ENCODE measurements around the gene SPRY2.

Gene SPRY2

GRCh38 chr13:80319004-80319403, 21.9 kb downstream of the SPRY2 start:
- Histone ChIP-seq H3K9ac (ENCODE audit: low read length in 5 of 5) (no peak overlapping the region), H3K27ac (ENCODE audit: low read depth, low read length) (no peak overlapping the region), H3K4me3 (ENCODE audit: low read depth in 1 of 5, low read length in 5 of 5) (no peak overlapping the region), H3K4me1 (ENCODE audit: control insufficient read depth in 5 of 5, insufficient read depth in 5 of 5, low read length in 5 of 5) (no peaks in the 10 kb centered on the region), H3K27me3 (ENCODE audit: control insufficient read depth in 5 of 5, insufficient read depth in 4 of 5, low read length in 5 of 5) (no peaks in the 10 kb centered on the region), H3K9me3 (ENCODE audit: control insufficient read depth in 5 of 5, low read length in 5 of 5) (peaks cover 0 to 7% (median 0%) of the 10 kb centered on the region in 5 donors), H3K36me3 (ENCODE audit: control insufficient read depth in 5 of 5, insufficient read depth in 5 of 5, low read length in 5 of 5) (no peaks in the 10 kb centered on the region)

DNA sequence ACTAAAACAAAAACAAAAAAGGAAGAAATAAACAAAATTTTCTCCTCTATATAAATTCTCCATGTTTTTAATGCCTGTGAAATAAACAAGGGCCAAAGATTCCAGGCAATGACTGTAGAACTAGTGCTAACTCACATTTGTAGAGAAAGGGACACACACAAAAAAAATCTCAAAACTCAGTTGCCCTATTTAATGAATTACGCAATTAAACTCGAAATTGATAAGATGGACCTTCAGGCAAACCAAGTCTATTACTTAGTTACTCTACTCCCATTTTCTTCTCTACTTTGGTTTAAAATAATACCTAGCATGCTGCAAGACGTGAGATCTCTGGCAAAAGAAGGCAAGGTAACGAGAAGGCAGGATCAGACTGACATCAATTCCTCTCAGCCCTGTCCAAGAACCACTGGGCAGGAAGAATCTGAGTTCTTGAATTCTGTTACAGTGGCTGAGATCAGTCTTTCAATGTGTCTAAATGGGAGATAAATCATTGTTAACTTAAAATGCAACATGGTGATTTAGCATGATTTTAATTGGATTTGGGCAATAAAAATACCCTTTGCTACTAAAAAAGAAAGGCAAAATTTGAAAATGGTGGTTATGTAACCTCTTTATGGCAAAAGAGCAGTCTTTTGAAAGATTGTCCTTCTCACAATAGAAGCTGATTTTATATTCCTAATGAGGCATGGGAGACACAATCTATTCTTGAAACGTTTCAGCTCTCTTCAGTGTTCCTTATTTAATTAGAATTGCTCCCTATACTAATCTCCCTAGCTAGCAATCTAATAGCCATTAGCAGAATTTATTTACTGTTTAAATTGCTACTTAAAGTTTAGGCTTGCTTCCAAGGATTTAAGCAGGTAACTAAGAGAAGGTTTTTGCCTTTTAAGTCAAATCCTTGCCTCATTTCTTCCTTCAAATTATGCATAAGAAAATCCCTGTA, 25.9 kb downstream of the SPRY2 start:
- Histone ChIP-seq H3K9me3 (ENCODE audit: control insufficient read depth in 5 of 5, low read length in 5 of 5) (peaks cover 0 to 7% (median 0%) of the 10 kb centered on the region in 5 donors), H3K36me3 (ENCODE audit: control insufficient read depth in 5 of 5, insufficient read depth in 5 of 5, low read length in 5 of 5) (no peaks in the 10 kb centered on the region), H3K9ac (ENCODE audit: low read length in 5 of 5) (no peak overlapping the region), H3K27ac (ENCODE audit: low read depth, low read length) (no peak overlapping the region), H3K27me3 (ENCODE audit: control insufficient read depth in 5 of 5, insufficient read depth in 4 of 5, low read length in 5 of 5) (no peaks in the 10 kb centered on the region), H3K4me1 (ENCODE audit: control insufficient read depth in 5 of 5, insufficient read depth in 5 of 5, low read length in 5 of 5) (no peaks in the 10 kb centered on the region), H3K4me3 (ENCODE audit: low read depth in 1 of 5, low read length in 5 of 5) (no peak overlapping the region)

GRCh38 chr13:80313668-80314256, 27.2 kb downstream of the SPRY2 start:
- no peaks in the 10 kb centered on the region for H3K36me3 ChIP-seq (ENCODE audit: control insufficient read depth in 5 of 5, insufficient read depth in 5 of 5, low read length in 5 of 5)
- no peaks in the 10 kb centered on the region for H3K4me1 ChIP-seq (ENCODE audit: control insufficient read depth in 5 of 5, insufficient read depth in 5 of 5, low read length in 5 of 5)
- H3K4me3 ChIP-seq (ENCODE audit: low read depth in 1 of 5, low read length in 5 of 5), result no peak overlapping the region
- H3K27ac ChIP-seq (ENCODE audit: low read depth, low read length), result no peak overlapping the region
- no peaks in the 10 kb centered on the region for H3K27me3 ChIP-seq (ENCODE audit: control insufficient read depth in 5 of 5, insufficient read depth in 4 of 5, low read length in 5 of 5)
- no peak overlapping the region for H3K9ac ChIP-seq (ENCODE audit: low read length in 5 of 5)
- no peaks in the 10 kb centered on the region for H3K9me3 ChIP-seq (ENCODE audit: control insufficient read depth in 5 of 5, low read length in 5 of 5)

DNA sequence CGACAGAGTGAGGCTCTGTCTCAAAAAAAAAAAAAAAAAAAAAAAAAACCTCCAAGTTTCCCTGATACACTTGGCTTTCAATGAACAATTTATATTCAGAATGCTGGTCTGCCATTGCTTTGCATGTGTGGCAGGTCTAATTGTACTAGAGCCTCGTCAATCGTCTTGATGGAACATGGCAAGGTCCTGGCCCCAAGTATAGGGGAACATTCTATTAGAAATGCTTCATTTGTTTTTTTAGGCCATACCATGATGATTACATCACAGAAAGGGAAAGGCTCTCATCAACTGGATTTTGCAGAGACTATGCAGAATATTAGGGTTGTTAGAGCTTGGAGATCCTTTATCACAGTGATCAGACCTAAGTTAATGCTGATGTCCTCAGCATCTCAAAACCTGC, 28.0 kb downstream of the SPRY2 start:
- H3K4me3 ChIP-seq (ENCODE audit: low read depth in 1 of 5, low read length in 5 of 5), result no peak overlapping the region
- no peaks in the 10 kb centered on the region for H3K4me1 ChIP-seq (ENCODE audit: control insufficient read depth in 5 of 5, insufficient read depth in 5 of 5, low read length in 5 of 5)
- H3K36me3 ChIP-seq (ENCODE audit: control insufficient read depth in 5 of 5, insufficient read depth in 5 of 5, low read length in 5 of 5), result no peaks in the 10 kb centered on the region
- H3K9me3 ChIP-seq (ENCODE audit: control insufficient read depth in 5 of 5, low read length in 5 of 5), result no peaks in the 10 kb centered on the region
- H3K27ac ChIP-seq (ENCODE audit: low read depth, low read length), result no peak overlapping the region
- no peak overlapping the region for H3K9ac ChIP-seq (ENCODE audit: low read length in 5 of 5)
- H3K27me3 ChIP-seq (ENCODE audit: control insufficient read depth in 5 of 5, insufficient read depth in 4 of 5, low read length in 5 of 5), result no peaks in the 10 kb centered on the region

DNA sequence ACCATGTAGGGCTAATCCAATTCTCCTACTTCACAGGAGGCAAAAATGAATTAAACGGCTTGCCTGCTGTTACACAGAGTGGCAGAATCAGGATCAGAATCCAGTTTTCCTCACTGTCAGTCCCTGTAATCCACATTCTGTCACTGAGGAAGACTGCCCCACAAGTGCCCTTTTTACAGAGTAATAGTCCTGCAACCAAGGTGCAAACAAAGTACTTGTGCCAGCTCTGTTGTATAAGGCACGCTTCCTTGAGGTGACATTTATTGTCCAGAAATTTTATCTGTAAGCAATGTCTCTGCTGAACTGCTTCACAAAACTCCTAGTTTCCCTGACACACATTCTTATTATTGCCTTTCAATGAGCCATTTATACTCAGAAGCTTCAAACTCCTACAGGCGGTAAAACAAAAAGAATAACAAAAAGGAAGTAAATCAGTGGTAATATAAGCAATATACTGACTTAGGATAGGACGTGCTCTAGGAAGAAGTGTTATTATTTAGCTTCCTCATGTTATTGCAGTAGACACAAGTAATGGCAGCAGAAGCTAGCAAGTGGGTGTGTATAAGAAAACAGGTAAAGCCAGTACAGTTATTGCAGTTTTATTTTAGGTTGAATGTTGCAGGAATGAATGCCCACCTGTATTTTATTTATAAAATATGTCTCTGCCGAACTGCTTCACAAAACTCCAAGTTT, 28.8 kb downstream of the SPRY2 start:
- no peaks in the 10 kb centered on the region for H3K36me3 ChIP-seq (ENCODE audit: control insufficient read depth in 5 of 5, insufficient read depth in 5 of 5, low read length in 5 of 5)
- no peak overlapping the region for H3K4me3 ChIP-seq (ENCODE audit: low read depth in 1 of 5, low read length in 5 of 5)
- peaks cover 0 to 5% (median 4%) of the 10 kb centered on the region in 5 donors for H3K4me1 ChIP-seq (ENCODE audit: control insufficient read depth in 5 of 5, insufficient read depth in 5 of 5, low read length in 5 of 5)
- no peak overlapping the region for H3K27ac ChIP-seq (ENCODE audit: low read depth, low read length)
- H3K9ac ChIP-seq (ENCODE audit: low read length in 5 of 5), result no peak overlapping the region
- H3K27me3 ChIP-seq (ENCODE audit: control insufficient read depth in 5 of 5, insufficient read depth in 4 of 5, low read length in 5 of 5), result no peaks in the 10 kb centered on the region
- no peaks in the 10 kb centered on the region for H3K9me3 ChIP-seq (ENCODE audit: control insufficient read depth in 5 of 5, low read length in 5 of 5)

GRCh38 chr13:80309926-80310325, 31.0 kb downstream of the SPRY2 start:
- Histone ChIP-seq H3K9ac (ENCODE audit: low read length in 5 of 5) (no peak overlapping the region), H3K9me3 (ENCODE audit: control insufficient read depth in 5 of 5, low read length in 5 of 5) (no peaks in the 10 kb centered on the region), H3K36me3 (ENCODE audit: control insufficient read depth in 5 of 5, insufficient read depth in 5 of 5, low read length in 5 of 5) (no peaks in the 10 kb centered on the region), H3K4me1 (ENCODE audit: control insufficient read depth in 5 of 5, insufficient read depth in 5 of 5, low read length in 5 of 5) (peaks cover 0 to 19% (median 12%) of the 10 kb centered on the region in 5 donors), H3K27me3 (ENCODE audit: control insufficient read depth in 5 of 5, insufficient read depth in 4 of 5, low read length in 5 of 5) (no peaks in the 10 kb centered on the region), H3K4me3 (ENCODE audit: low read depth in 1 of 5, low read length in 5 of 5) (no peak overlapping the region), H3K27ac (ENCODE audit: low read depth, low read length) (no peak overlapping the region)

GRCh38 chr13:80307401-80307987, 33.4 kb downstream of the SPRY2 start:
- Histone ChIP-seq H3K36me3 (ENCODE audit: control insufficient read depth in 5 of 5, insufficient read depth in 5 of 5, low read length in 5 of 5) (no peaks in the 10 kb centered on the region), H3K27ac (ENCODE audit: low read depth, low read length) (peak overlapping the region; percentile 75), H3K27me3 (ENCODE audit: control insufficient read depth in 5 of 5, insufficient read depth in 4 of 5, low read length in 5 of 5) (no peaks in the 10 kb centered on the region), H3K9ac (ENCODE audit: low read length in 5 of 5) (peak overlapping the region in 3 of 5 donors; percentile 16 to 42 (median 35)), H3K4me3 (ENCODE audit: low read depth in 1 of 5, low read length in 5 of 5) (peak overlapping the region in 2 of 5 donors; percentile 12 to 13), H3K9me3 (ENCODE audit: control insufficient read depth in 5 of 5, low read length in 5 of 5) (no peaks in the 10 kb centered on the region), H3K4me1 (ENCODE audit: control insufficient read depth in 5 of 5, insufficient read depth in 5 of 5, low read length in 5 of 5) (peaks cover 0 to 19% (median 13%) of the 10 kb centered on the region in 5 donors)

GRCh38 chr13:80306337-80306972, 34.5 kb downstream of the SPRY2 start:
- peaks cover 0 to 19% (median 13%) of the 10 kb centered on the region in 5 donors for H3K4me1 ChIP-seq (ENCODE audit: control insufficient read depth in 5 of 5, insufficient read depth in 5 of 5, low read length in 5 of 5)
- H3K27me3 ChIP-seq (ENCODE audit: control insufficient read depth in 5 of 5, insufficient read depth in 4 of 5, low read length in 5 of 5), result no peaks in the 10 kb centered on the region
- peak overlapping the region in 1 of 5 donors; percentile 52 for H3K9ac ChIP-seq (ENCODE audit: low read length in 5 of 5)
- no peaks in the 10 kb centered on the region for H3K36me3 ChIP-seq (ENCODE audit: control insufficient read depth in 5 of 5, insufficient read depth in 5 of 5, low read length in 5 of 5)
- peak overlapping the region in 2 of 5 donors; percentile 0 to 9 for H3K4me3 ChIP-seq (ENCODE audit: low read depth in 1 of 5, low read length in 5 of 5)
- peak overlapping the region; percentile 75 for H3K27ac ChIP-seq (ENCODE audit: low read depth, low read length)
- no peaks in the 10 kb centered on the region for H3K9me3 ChIP-seq (ENCODE audit: control insufficient read depth in 5 of 5, low read length in 5 of 5)

GRCh38 chr13:80305737-80306136, 35.2 kb downstream of the SPRY2 start:
- H3K36me3 ChIP-seq (ENCODE audit: control insufficient read depth in 5 of 5, insufficient read depth in 5 of 5, low read length in 5 of 5), result no peaks in the 10 kb centered on the region
- H3K9ac ChIP-seq (ENCODE audit: low read length in 5 of 5), result peak overlapping the region in 1 of 5 donors; percentile 52
- H3K4me1 ChIP-seq (ENCODE audit: control insufficient read depth in 5 of 5, insufficient read depth in 5 of 5, low read length in 5 of 5), result peaks cover 0 to 19% (median 13%) of the 10 kb centered on the region in 5 donors
- no peaks in the 10 kb centered on the region for H3K27me3 ChIP-seq (ENCODE audit: control insufficient read depth in 5 of 5, insufficient read depth in 4 of 5, low read length in 5 of 5)
- H3K9me3 ChIP-seq (ENCODE audit: control insufficient read depth in 5 of 5, low read length in 5 of 5), result no peaks in the 10 kb centered on the region
- H3K27ac ChIP-seq (ENCODE audit: low read depth, low read length), result peak overlapping the region; percentile 75
- peak overlapping the region in 3 of 5 donors; percentile 0 to 24 (median 9) for H3K4me3 ChIP-seq (ENCODE audit: low read depth in 1 of 5, low read length in 5 of 5)
